LNCAP (cell line): ENCODE data around the gene PIGU.

Source experiments
- TF ChIP-seq, protein P1 (sequence below): fragments of 450-650 bp; IDR thresholded peaks from 2 replicates; pipeline ENCODE4 v1.5.1; 2017; ENCODE audit warnings: mild to moderate bottlenecking

PIGU gene

GRCh38 chr20:34583544-34583943, 93.3 kb downstream of the PIGU start:
- TF ChIP-seq, protein P1, sequence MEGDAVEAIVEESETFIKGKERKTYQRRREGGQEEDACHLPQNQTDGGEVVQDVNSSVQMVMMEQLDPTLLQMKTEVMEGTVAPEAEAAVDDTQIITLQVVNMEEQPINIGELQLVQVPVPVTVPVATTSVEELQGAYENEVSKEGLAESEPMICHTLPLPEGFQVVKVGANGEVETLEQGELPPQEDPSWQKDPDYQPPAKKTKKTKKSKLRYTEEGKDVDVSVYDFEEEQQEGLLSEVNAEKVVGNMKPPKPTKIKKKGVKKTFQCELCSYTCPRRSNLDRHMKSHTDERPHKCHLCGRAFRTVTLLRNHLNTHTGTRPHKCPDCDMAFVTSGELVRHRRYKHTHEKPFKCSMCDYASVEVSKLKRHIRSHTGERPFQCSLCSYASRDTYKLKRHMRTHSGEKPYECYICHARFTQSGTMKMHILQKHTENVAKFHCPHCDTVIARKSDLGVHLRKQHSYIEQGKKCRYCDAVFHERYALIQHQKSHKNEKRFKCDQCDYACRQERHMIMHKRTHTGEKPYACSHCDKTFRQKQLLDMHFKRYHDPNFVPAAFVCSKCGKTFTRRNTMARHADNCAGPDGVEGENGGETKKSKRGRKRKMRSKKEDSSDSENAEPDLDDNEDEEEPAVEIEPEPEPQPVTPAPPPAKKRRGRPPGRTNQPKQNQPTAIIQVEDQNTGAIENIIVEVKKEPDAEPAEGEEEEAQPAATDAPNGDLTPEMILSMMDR, result no peak

- TF ChIP-seq, protein P1, result no peak
Observed at GRCh38 chr20:34582911-34583310, 94.0 kb downstream of the PIGU start.

- TF ChIP-seq, protein P1, result no peak
Observed at GRCh38 chr20:34582221-34582620, 94.7 kb downstream of the PIGU start.

- TF ChIP-seq, protein P1, result no peak
Observed at GRCh38 chr20:34581341-34582184, 95.3 kb downstream of the PIGU start.

- TF ChIP-seq, protein P1, result no peak
Observed at GRCh38 chr20:34579979-34580940, 96.6 kb downstream of the PIGU start.

- TF ChIP-seq, protein P1, result peak; percentile 91
Observed at GRCh38 chr20:34579191-34579978, 97.5 kb downstream of the PIGU start.

- TF ChIP-seq, protein P1, result no peak
Observed at GRCh38 chr20:34578521-34578920, 98.4 kb downstream of the PIGU start.
